Regular cardiac myocyte (primary cell): ENCODE measurements around the gene TRAPPC13. TPM values are rescaled to one million over a fixed set of nuclear protein-coding genes. Genes with fewer than 3 reads are reported as not detected.

Source experiments
- total RNA-seq: library from RNA; depleted of rRNA; stranded (reverse); fragments of >200 nt; gene quantifications from 2 replicates; pipeline ENCODE4 v1.2.3, GENCODE V29; 2014

Gene TRAPPC13, protein sequence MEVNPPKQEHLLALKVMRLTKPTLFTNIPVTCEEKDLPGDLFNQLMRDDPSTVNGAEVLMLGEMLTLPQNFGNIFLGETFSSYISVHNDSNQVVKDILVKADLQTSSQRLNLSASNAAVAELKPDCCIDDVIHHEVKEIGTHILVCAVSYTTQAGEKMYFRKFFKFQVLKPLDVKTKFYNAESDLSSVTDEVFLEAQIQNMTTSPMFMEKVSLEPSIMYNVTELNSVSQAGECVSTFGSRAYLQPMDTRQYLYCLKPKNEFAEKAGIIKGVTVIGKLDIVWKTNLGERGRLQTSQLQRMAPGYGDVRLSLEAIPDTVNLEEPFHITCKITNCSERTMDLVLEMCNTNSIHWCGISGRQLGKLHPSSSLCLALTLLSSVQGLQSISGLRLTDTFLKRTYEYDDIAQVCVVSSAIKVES
- 28.2 and 35.0 TPM in 2 replicates for total RNA-seq

DNA sequence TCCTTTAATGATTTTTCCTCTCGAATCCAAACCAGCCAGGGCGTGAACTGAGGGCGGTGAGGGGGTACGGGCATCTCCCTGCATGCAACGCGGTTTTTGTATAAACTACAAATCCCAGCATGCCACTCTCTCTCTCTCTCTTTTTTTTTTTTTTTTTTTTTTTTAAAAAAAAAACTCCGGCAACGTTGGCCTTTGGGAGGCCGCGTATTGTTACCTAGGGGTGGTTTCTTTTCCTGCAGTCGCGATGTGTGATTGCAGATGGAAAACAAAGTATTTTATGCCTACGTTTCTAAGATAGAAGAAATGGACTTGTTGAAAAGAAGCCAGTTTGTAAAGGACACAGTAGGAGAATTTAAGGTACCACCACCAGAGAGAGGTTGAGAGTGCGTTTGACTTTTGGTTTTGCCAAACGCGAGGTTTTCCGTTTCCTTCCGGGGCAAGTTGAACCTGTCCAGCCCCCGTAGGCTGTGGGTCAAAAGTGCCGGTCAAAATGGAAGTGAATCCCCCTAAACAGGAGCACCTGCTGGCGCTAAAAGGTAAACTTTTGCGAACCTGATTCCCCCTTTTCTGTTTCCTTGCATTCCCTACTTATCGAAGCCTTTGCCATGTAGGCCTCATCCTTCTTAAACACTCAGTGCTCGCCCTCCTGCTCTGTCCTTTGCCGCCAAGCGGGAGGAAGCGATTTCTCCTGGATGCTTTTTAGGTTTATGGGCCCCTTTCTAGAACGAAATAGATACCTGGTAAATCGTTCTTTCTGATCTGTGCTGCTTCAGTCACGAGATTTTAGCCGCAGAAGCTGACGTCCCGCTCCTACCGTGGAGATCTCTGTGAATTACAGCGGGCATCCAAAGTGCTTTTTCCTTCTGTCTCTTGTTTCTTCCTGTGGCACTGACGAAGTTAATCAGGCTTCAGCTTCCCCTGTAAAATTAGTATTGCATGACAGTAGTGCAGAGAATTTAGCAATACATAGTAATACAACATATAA lies at the start of gene TRAPPC13, which contains the start of gene SHLD3:
Gene TRAPPC13 (plus strand): TSS at position 457 of the 985 bp plus-strand sequence. CDS start 34 bp downstream, at position 491.
Gene SHLD3 (plus strand): TSS at position 457 of the 985 bp plus-strand sequence. CDS start 4,561 bp downstream, outside the sequence.

DNA sequence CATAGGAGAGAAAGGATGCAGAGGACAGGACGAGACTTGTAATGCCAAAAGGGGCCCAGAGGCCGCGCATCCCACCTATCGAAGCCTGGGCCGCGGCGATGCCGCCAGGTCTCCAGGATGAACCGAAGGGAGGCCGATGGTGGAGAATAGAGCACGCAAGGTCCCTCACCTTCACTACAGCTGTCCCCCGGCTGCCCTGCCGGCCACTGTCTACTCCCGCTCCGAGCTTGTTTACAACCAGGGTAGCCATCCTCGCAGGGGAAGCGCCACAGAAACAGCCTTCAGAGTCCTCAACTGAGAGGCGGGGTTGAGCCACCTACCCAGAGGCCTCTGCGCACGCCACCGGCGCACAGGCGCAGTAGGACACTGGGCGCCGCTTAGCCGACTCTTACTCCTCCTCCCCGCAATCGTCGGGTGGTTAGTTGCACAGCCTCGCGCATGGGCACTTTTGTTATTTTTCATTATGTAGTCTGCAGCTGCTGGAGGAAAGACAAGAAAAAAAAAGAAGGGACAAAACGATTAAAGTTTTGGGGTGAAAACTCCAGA lies 729 bp upstream of the TRAPPC13 start, which contains the start of gene TRIM23:
Gene TRIM23 (minus strand): TSS at position 309 of the 546 bp plus-strand sequence. CDS start 59 bp downstream, at position 250.

Other genes starting within 250 kb of the TRAPPC13 start
- 205 and 208 TPM in 2 replicates for gene ADAMTS6, start 143.1 kb upstream of the TRAPPC13 start, total RNA-seq
- 9.0 and 25.7 TPM in 2 replicates for gene CENPK, start 61.9 kb upstream of the TRAPPC13 start, total RNA-seq
- gene PPWD1, start 61.7 kb upstream of the TRAPPC13 start, total RNA-seq = 29.7 and 74.7 TPM in 2 replicates
- 35.1 and 45.1 TPM in 2 replicates for gene TRIM23, start 694 bp upstream of the TRAPPC13 start, total RNA-seq
- 2.3 and 3.6 TPM in 2 replicates for gene SHLD3, start within 50 bp of the TRAPPC13 start, total RNA-seq
- 20.6 and 33.0 TPM in 2 replicates for gene SGTB, start 97.1 kb downstream of the TRAPPC13 start, total RNA-seq
- gene NLN, start 97.2 kb downstream of the TRAPPC13 start, total RNA-seq = 34.1 and 47.9 TPM in 2 replicates